ENCODE data around the gene LY6G6F. TPM values are rescaled to one million over a fixed set of nuclear protein-coding genes. Genes with fewer than 3 reads are reported as not detected.

LY6G6F gene
- total and polyA plus RNA-seq, 2 experiments from 2014 or later = not detected

DNA sequence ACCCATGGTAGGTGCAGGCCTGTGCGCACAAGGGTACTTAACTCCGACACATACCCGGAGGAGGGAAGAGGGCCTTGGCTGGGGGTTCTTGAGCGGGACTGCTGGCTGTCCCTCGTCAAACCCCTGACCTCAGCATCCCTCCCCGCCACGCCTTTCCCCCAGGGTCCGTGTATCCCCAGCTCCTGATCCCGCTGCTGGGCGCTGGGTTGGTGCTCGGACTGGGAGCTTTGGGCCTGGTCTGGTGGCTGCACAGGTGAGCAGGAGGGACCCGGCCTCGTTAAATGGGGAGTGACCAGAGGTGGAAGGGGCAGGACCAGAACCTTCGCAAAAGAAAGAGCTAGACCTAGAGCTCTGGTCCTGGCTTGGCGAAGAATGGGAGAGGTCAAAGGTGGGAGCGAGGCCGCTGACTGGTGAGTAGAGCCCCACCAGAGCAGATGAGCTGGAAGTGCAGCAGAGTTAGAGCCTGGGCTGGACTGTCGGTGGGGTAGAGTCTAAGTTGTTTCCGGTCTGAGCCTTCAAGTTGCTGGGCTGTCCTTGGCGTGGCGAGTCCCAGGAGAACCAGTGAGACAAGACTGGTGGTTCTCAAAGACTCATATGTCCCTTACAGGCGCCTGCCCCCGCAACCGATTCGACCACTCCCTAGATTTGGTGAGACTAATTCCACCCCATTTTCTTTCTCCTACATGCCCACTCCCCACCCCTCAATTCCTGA is 17.5 kb downstream of the LY6G6F start:
- Mint-ChIP-seq H3K4me3 (no peak overlapping the region), H3K9me3 (no peaks in the 10 kb centered on the region; the same call in 2 of the 3 replicates), H3K36me3 (ENCODE audit: low read depth) (peaks cover 22% of the 10 kb centered on the region), H3K4me1 (peaks cover 9% of the 10 kb centered on the region; the same call in 1 of the 3 replicates), H3K27ac (no peak overlapping the region), H3K27me3 (ENCODE audit: insufficient read depth, low read depth, poor library complexity) (peaks cover 21% of the 10 kb centered on the region)
- Histone ChIP-seq H3F3A (replicated peaks; ENCODE audit: low read depth) (no peaks in the 10 kb centered on the region), H3K4me3 (no peak overlapping the region), H3K79me2 (replicated peaks; ENCODE audit: insufficient read depth) (no peaks in the 10 kb centered on the region), H3K27ac (ENCODE audit: low read depth) (no peak overlapping the region), H3K4me2 (no peak overlapping the region), H3K4me1 (ENCODE audit: insufficient read depth) (peaks cover 4% of the 10 kb centered on the region; the same call in 1 of the 2 replicates), H3K9me2 (ENCODE audit: insufficient read depth) (no peaks in the 10 kb centered on the region), H4K20me1 (replicated peaks; ENCODE audit: insufficient read depth) (no peaks in the 10 kb centered on the region), H3K36me3 (ENCODE audit: insufficient read depth) (no peaks in the 10 kb centered on the region), H2AFZ (no peak overlapping the region), H3K27me3 (ENCODE audit: insufficient read depth) (peaks cover 8% of the 10 kb centered on the region; the same call in 1 of the 2 replicates)
- ATAC-seq (no peak), DNase-seq (ENCODE audit: low spot score) (no peak)
- TF ChIP-seq JUNB (IDR thresholded peaks at IDR 0.05; ENCODE audit: unreplicated experiment) (no peak), NANOG (IDR thresholded peaks at IDR 0.05; ENCODE audit: borderline replicate concordance) (no peak), EZH2 (IDR thresholded peaks at IDR 0.05; ENCODE audit: low read depth, unreplicated experiment) (no peak), ZNF462 (CRISPR knock-in tag; IDR thresholded peaks at IDR 0.05) (no peak), STAT1 (IDR thresholded peaks at IDR 0.05; ENCODE audit: unreplicated experiment) (no peak), POLR2AphosphoS5 (IDR thresholded peaks at IDR 0.05; ENCODE audit: low read depth) (no peak), ETS1 (IDR thresholded peaks at IDR 0.05) (no peak), CREB1 (CRISPR knock-in tag; IDR thresholded peaks at IDR 0.05; ENCODE audit: low read depth) (no peak), ZNF114 (CRISPR knock-in tag; IDR thresholded peaks at IDR 0.05) (no peak)
- TF ChIP-seq, protein P1, sequence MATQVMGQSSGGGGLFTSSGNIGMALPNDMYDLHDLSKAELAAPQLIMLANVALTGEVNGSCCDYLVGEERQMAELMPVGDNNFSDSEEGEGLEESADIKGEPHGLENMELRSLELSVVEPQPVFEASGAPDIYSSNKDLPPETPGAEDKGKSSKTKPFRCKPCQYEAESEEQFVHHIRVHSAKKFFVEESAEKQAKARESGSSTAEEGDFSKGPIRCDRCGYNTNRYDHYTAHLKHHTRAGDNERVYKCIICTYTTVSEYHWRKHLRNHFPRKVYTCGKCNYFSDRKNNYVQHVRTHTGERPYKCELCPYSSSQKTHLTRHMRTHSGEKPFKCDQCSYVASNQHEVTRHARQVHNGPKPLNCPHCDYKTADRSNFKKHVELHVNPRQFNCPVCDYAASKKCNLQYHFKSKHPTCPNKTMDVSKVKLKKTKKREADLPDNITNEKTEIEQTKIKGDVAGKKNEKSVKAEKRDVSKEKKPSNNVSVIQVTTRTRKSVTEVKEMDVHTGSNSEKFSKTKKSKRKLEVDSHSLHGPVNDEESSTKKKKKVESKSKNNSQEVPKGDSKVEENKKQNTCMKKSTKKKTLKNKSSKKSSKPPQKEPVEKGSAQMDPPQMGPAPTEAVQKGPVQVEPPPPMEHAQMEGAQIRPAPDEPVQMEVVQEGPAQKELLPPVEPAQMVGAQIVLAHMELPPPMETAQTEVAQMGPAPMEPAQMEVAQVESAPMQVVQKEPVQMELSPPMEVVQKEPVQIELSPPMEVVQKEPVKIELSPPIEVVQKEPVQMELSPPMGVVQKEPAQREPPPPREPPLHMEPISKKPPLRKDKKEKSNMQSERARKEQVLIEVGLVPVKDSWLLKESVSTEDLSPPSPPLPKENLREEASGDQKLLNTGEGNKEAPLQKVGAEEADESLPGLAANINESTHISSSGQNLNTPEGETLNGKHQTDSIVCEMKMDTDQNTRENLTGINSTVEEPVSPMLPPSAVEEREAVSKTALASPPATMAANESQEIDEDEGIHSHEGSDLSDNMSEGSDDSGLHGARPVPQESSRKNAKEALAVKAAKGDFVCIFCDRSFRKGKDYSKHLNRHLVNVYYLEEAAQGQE (IDR thresholded peaks at IDR 0.05; ENCODE audit: unreplicated experiment) = no peak
- TF ChIP-seq, protein P2, sequence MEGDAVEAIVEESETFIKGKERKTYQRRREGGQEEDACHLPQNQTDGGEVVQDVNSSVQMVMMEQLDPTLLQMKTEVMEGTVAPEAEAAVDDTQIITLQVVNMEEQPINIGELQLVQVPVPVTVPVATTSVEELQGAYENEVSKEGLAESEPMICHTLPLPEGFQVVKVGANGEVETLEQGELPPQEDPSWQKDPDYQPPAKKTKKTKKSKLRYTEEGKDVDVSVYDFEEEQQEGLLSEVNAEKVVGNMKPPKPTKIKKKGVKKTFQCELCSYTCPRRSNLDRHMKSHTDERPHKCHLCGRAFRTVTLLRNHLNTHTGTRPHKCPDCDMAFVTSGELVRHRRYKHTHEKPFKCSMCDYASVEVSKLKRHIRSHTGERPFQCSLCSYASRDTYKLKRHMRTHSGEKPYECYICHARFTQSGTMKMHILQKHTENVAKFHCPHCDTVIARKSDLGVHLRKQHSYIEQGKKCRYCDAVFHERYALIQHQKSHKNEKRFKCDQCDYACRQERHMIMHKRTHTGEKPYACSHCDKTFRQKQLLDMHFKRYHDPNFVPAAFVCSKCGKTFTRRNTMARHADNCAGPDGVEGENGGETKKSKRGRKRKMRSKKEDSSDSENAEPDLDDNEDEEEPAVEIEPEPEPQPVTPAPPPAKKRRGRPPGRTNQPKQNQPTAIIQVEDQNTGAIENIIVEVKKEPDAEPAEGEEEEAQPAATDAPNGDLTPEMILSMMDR (conservative IDR thresholded peaks at IDR 0.05; ENCODE audit: low read depth in 2 of 2) = no peak
